Measurements from ENCODE around the gene MLLT3.

The MLLT3 gene

DNA sequence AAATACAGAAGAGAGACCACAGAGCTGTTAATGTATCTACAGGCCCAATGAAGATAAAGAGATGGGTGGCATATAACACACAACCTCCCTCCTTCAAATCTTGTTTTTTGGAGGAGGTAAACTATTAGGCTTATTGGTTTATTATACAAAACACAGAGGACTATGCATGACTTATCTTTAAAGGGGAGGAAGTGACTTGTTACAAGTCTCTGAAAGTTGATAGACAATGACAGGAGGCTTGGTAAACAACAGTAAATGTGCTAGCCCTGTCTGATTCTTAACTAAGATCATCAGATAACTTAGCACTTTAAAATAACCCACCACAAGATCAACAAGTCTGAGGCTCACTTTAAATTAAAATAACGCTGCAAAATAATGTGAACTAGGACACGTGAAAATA lies 219.0 kb downstream of the MLLT3 start:
- no peak for DNase-seq (ENCODE audit: low read depth, low spot score)
- TF ChIP-seq, protein P1, sequence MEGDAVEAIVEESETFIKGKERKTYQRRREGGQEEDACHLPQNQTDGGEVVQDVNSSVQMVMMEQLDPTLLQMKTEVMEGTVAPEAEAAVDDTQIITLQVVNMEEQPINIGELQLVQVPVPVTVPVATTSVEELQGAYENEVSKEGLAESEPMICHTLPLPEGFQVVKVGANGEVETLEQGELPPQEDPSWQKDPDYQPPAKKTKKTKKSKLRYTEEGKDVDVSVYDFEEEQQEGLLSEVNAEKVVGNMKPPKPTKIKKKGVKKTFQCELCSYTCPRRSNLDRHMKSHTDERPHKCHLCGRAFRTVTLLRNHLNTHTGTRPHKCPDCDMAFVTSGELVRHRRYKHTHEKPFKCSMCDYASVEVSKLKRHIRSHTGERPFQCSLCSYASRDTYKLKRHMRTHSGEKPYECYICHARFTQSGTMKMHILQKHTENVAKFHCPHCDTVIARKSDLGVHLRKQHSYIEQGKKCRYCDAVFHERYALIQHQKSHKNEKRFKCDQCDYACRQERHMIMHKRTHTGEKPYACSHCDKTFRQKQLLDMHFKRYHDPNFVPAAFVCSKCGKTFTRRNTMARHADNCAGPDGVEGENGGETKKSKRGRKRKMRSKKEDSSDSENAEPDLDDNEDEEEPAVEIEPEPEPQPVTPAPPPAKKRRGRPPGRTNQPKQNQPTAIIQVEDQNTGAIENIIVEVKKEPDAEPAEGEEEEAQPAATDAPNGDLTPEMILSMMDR (IDR thresholded peaks at IDR 0.05; ENCODE audit: low read depth, low read length): no peak
- in situ Hi-C loops (cut with HindIII; ENCODE audit: low sequenced_read_pairs): no loop called here
- no peak overlapping the region for H3K4me3 ChIP-seq (ENCODE audit: low read depth, low read length)

DNA sequence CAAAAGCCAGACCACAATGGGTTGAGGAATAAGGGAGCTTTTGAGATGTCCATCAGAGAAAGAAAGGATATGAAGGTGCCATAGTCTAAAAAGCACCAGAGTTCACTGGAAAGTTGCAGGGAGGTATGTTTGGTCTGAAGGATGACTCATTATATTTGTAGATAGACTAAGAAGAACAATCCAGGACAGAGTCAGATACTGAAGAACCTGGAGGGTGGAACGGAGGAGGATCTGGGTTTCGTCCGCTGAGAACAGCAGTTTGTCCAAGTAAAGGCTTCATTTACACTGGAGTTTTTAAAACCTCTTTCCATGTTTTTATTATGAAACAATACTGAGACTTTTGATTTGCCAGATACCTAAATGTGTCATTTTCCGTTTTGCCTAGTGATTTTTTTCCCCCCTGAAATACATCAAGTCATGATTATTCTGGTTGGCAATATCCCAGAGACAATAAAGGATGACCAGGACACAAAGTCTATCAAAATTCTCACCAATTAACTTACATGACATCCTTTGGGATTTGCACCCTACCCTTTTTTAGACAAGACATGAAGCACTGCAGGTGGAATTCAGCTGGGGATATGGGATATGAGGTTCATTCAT lies 219.9 kb downstream of the MLLT3 start:
- no peak for DNase-seq (ENCODE audit: low read depth, low spot score)
- in situ Hi-C loops (cut with HindIII; ENCODE audit: low sequenced_read_pairs): no loop called here
- H3K4me3 ChIP-seq (ENCODE audit: low read depth, low read length): no peak overlapping the region
- TF ChIP-seq, protein P1 (IDR thresholded peaks at IDR 0.05; ENCODE audit: low read depth, low read length): no peak

DNA sequence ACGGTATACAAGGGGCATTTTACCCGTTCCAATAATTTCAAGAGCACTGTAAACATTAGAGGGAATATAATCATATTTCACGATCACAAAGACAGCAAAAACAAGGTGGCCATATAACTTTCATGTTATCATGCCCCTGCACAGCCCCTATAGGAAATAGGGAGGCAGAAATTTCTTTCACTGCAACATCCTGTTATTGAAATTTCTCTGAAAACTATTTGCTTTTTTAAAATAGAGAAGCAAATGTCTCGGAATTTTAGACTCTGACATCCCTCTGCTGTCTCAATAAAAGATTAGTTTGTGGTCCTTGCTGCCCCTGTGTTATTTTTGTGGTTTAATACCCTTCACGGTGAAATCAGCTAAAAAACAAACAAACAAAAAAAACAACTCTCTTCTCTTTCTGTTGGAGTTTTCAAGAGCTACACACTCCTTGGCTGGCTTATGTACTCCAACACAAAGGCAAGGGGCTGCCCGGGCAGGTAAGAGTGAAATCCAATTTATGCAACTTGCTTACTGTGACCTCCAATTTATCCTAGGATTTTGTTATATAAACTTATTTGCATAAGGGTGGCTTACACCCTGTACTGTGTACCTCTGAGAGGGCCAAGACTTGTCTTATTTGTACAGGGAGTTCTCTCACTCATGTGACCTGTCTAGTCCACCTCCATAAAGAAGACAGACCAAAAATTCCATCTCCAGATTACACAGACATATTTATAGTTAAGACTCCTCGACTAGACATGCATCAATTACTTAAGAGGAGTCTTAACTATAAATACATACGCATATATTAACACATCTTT lies 223.6 kb downstream of the MLLT3 start:
- TF ChIP-seq, protein P1 (IDR thresholded peaks at IDR 0.05; ENCODE audit: low read depth, low read length): no peak
- no peak for DNase-seq (ENCODE audit: low read depth, low spot score)
- in situ Hi-C loops (cut with HindIII; ENCODE audit: low sequenced_read_pairs): no loop called here
- H3K4me3 ChIP-seq (ENCODE audit: low read depth, low read length): no peak overlapping the region

DNA sequence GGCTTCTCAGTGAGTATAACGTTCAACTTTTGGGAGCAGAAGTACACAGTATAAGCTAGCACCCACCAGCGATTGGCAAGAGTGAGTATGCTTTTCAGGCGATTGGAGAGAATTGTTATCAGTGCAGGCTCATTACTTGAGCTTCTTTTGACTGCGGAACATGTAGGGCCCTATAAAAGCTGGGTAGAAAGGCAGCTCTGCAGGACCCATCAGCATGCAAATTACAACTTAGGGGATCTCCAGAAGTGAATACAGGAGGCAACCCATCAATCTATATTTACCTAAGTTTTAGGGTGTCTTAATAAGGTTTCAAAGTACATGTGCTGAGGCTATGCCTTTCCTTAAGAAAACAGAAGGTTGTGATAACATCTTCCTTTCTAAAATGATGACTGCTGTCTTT lies 225.0 kb downstream of the MLLT3 start:
- DNase-seq (ENCODE audit: low read depth, low spot score): no peak
- no peak overlapping the region for H3K4me3 ChIP-seq (ENCODE audit: low read depth, low read length)
- TF ChIP-seq, protein P1 (IDR thresholded peaks at IDR 0.05; ENCODE audit: low read depth, low read length): no peak
- in situ Hi-C loops (cut with HindIII; ENCODE audit: low sequenced_read_pairs): no loop called here

DNA sequence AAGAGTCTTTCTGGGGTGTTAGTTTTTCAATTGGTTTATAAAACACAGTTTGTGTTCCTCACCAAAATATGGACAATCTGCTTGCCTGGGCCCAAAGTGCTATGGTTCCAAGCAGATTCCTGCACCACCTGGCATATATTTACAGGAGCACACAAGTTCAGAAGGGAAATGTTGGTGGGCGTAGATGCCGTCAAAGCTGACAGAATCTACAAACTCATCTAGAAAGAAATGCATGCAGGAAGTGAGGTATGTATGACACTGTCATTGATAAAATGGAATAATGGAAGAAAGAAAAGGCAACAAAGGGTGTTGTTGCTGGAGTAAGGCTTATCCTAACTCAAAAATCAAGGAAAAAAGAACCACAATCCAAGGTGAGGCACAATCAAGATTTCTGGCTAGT lies 225.8 kb downstream of the MLLT3 start:
- TF ChIP-seq, protein P1 (IDR thresholded peaks at IDR 0.05; ENCODE audit: low read depth, low read length): no peak
- in situ Hi-C loops (cut with HindIII; ENCODE audit: low sequenced_read_pairs): no loop called here

DNA sequence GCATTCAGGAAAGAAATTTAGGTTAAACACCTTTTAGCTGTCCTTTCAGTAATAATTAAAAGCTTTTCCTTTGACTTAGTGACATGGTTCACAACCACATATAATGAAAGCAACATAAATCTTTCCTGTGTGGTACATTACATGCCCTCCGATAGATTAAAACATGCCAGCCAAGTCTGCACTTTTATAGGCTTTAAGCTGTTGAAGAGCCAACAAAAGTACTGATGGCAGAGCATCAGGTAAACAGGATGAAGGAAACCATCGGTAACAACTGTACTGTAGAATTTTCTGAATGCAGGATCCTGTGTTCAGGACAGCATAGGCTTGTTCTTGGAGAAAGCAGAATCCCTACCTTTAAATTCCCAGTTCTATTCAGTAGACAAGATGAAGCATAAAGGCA lies 226.6 kb downstream of the MLLT3 start:
- TF ChIP-seq, protein P1 (IDR thresholded peaks at IDR 0.05; ENCODE audit: low read depth, low read length): no peak
- no peak for DNase-seq (ENCODE audit: low read depth, low spot score)
- H3K4me3 ChIP-seq (ENCODE audit: low read depth, low read length): no peak overlapping the region
- in situ Hi-C loops (cut with HindIII; ENCODE audit: low sequenced_read_pairs): no loop called here

More for the DNA sequence above, 225.8 kb downstream of the MLLT3 start:
- DNase-seq (ENCODE audit: low read depth, low spot score): no peak
- H3K4me3 ChIP-seq (ENCODE audit: low read depth, low read length): no peak overlapping the region
